ENCODE measurements around the gene CRIP2.

GRCh38 chr14:105507247-105507646 is 32.6 kb downstream of the CRIP2 start:
- no peak for TF ChIP-seq CTCF (IDR thresholded peaks at IDR 0.05; ENCODE audit: insufficient read depth, low read depth, low read length)
- no peak for TF ChIP-seq EZH2 (IDR thresholded peaks at IDR 0.05; ENCODE audit: insufficient read depth, low read length)
